Body of pancreas (tissue), 4 donors: Measurements from ENCODE around the gene GRIK1. TPM values are rescaled to one million over a fixed set of nuclear protein-coding genes. Genes with fewer than 3 reads are reported as not detected.

Source experiments
- ATAC-seq: fragments of 150-250 bp; one replicate; pipeline ENCODE4 v1.9.1; 2016
- DNase-seq, 4 donors: peaks; one replicate each; pipeline ENCODE4 v3.0.0-alpha.2; 2019
- H3K27ac ChIP-seq, 4 donors: fragments of 200-600 bp; sonication (generic); 1 replicate in 3 of 4; 2 replicates in 1 of 4; pipeline versions ENCODE4 v1.5.1 to v1.6.1; 2016 to 2019; ENCODE audit warnings: mild to moderate bottlenecking in 1 of 4, mixed read lengths in 1 of 4, moderate library complexity in 1 of 4
- H3K27me3 ChIP-seq, 2 donors: fragments of 200-600 bp; sonication (generic); one replicate each; pipeline ENCODE4 v1.6.0; 2016; ENCODE audit warnings: mild to moderate bottlenecking in 1 of 2
- H3K36me3 ChIP-seq, 2 donors: fragments of 200-600 bp; sonication (generic); replicated peaks in 1 of 2; 2 replicates each; pipeline ENCODE4 v1.5.1; 2016; ENCODE audit warnings: low read depth in 2 of 2; ENCODE audit not compliant: insufficient read depth in 1 of 2
- H3K4me1 ChIP-seq: fragments of 200-600 bp; sonication (generic); one replicate; pipeline ENCODE4 v1.6.0; 2016
- H3K4me3 ChIP-seq, 2 donors: fragments of 200-600 bp; sonication (generic); 1 replicate in 1 of 2; 2 replicates in 1 of 2; pipeline ENCODE4 v1.5.1; 2016 to 2019
- H3K9me3 ChIP-seq, 3 donors: fragments of 200-600 bp; sonication (generic); 1 replicate in 2 of 3; 2 replicates in 1 of 3; pipeline ENCODE4 v1.5.1; 2016
- POLR2A ChIP-seq, 3 donors: fragments of 450-650 bp; IDR thresholded peaks; one replicate each; pipeline ENCODE4 v1.6.1; 2016; ENCODE audit warnings: antibody characterized with exemption in 3 of 3, mild to moderate bottlenecking in 2 of 3
- WGBS, 2 donors: methylation state at CpG; one replicate each; pipeline ENCODE4 v1.1.5; 2017; 5-methylcytosine and 5-hydroxymethylcytosine counted together
- intact Hi-C: fragments of 100-400 bp; cut with DNase I; formaldehyde crosslinking; loops from one replicate; pipeline ENCODE4 v1.15.1; 2023
- total RNA-seq, 2 donors: library from RNA; depleted of rRNA; stranded (reverse); fragments of >200 nt; gene quantifications; one replicate each; pipeline ENCODE4 v1.1.0, GENCODE V29; 2016
- TF ChIP-seq, protein P1 (sequence below), 7 experiments: fragments of 450-650 bp in 4 of 7; fragments of 200-600 bp in 3 of 7; sonication (generic) in 3 of 7; IDR thresholded peaks; one replicate each; pipeline ENCODE4 v1.5.1; 2016 to 2019; ENCODE audit warnings: antibody characterized with exemption in 7 of 7

The GRIK1 gene
- total RNA-seq, 2 donors from 2014 or later = 0.66 TPM; not detected in 1

DNA sequence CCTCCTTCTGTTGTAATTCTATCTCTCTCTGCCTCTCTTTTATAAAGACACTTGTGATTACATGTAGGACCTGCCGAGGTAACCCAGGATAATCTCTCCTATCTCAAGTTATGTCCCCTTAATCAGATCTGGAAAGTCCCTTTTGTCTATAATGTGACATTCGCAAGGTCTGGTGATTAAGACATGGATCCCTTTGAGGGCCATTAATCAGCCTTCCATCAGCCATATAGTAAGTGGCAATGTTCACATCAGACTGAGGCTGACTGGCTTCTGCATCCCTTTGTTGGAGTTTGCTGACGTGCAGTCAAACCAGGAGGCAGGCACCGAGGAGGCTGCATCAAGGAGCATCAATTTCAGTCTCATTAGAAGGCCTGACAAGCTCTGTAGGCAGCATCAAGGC is 431.5 kb downstream of the GRIK1 start:
- Histone ChIP-seq H3K27me3 (no peaks in the 10 kb centered on the region), H3K4me1 (no peaks in the 10 kb centered on the region), H3K9me3 (no peaks in the 10 kb centered on the region), H3K36me3 (no peaks in the 10 kb centered on the region), H3K27ac (no peak overlapping the region), H3K4me3 (no peak overlapping the region)
- intact Hi-C loops = no loop called here
- WGBS, 2 donors = 68 to 78% methylated on average over 4 of the region's 4 CpGs
- TF ChIP-seq POLR2A (IDR thresholded peaks at IDR 0.05) = no peak
- TF ChIP-seq, protein P1, sequence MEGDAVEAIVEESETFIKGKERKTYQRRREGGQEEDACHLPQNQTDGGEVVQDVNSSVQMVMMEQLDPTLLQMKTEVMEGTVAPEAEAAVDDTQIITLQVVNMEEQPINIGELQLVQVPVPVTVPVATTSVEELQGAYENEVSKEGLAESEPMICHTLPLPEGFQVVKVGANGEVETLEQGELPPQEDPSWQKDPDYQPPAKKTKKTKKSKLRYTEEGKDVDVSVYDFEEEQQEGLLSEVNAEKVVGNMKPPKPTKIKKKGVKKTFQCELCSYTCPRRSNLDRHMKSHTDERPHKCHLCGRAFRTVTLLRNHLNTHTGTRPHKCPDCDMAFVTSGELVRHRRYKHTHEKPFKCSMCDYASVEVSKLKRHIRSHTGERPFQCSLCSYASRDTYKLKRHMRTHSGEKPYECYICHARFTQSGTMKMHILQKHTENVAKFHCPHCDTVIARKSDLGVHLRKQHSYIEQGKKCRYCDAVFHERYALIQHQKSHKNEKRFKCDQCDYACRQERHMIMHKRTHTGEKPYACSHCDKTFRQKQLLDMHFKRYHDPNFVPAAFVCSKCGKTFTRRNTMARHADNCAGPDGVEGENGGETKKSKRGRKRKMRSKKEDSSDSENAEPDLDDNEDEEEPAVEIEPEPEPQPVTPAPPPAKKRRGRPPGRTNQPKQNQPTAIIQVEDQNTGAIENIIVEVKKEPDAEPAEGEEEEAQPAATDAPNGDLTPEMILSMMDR (IDR thresholded peaks at IDR 0.05) = no peak
- no peak for ATAC-seq
- DNase-seq = no peak

DNA sequence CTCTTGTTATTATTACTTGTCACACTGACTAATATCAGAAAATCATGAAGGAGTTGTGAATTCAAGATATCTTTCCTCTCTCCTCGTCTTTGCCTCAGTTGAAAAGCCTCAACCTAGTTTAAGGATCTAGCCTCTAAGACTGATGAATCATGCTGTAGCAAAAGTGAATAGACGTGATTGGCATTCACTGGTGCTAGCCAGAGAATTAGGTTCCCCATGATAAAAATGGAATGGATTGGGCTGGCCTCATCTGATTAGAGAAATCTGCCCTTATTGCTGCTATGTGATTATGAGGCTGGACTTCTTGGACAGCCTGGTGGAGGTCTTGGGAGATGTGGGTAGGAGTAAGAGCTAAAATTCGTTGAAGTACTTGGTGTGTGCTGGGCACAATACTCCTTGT is 432.8 kb downstream of the GRIK1 start:
- WGBS, 2 donors = 74 to 75% methylated on average over 3 of the region's 3 CpGs
- ATAC-seq (no peak), DNase-seq (no peak)
- Histone ChIP-seq H3K4me1 (no peaks in the 10 kb centered on the region), H3K4me3 (no peak overlapping the region), H3K27me3 (no peaks in the 10 kb centered on the region), H3K9me3 (no peaks in the 10 kb centered on the region), H3K36me3 (no peaks in the 10 kb centered on the region), H3K27ac (no peak overlapping the region)
- intact Hi-C loops = no loop called here
- TF ChIP-seq POLR2A (IDR thresholded peaks at IDR 0.05) = no peak
- TF ChIP-seq, protein P1 (IDR thresholded peaks at IDR 0.05) = no peak

DNA sequence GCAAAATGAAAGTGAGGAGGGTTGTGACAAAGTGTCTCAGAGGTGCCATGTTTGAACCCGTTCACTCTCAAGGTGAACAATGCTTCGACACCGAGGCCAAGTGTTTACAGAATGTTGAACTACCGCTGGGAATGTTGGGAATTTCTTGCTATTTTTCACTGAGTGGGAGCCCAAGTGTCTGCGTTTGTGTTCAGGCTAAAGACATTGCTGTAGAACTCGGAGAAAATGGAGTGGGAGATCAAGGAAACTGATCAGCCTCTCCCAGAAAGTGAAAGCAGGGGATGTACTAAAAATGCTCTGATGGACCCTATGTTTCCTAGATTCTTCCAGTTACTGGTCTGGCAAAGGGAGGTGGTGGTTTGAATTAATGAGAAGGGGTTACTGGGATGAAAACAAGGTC is 433.6 kb downstream of the GRIK1 start:
- H3K9me3 ChIP-seq = no peaks in the 10 kb centered on the region
- no peaks in the 10 kb centered on the region for H3K27me3 ChIP-seq
- no peaks in the 10 kb centered on the region for H3K4me1 ChIP-seq
- TF ChIP-seq, protein P1 (IDR thresholded peaks at IDR 0.05) = no peak
- TF ChIP-seq POLR2A (IDR thresholded peaks at IDR 0.05) = no peak
- DNase-seq (no peak), ATAC-seq (no peak)
- intact Hi-C loops = no loop called here
- H3K36me3 ChIP-seq = no peaks in the 10 kb centered on the region
- no peak overlapping the region for H3K4me3 ChIP-seq
- H3K27ac ChIP-seq = no peak overlapping the region
- 56 to 57% methylated on average over 6 of the region's 6 CpGs for WGBS, 2 donors

DNA sequence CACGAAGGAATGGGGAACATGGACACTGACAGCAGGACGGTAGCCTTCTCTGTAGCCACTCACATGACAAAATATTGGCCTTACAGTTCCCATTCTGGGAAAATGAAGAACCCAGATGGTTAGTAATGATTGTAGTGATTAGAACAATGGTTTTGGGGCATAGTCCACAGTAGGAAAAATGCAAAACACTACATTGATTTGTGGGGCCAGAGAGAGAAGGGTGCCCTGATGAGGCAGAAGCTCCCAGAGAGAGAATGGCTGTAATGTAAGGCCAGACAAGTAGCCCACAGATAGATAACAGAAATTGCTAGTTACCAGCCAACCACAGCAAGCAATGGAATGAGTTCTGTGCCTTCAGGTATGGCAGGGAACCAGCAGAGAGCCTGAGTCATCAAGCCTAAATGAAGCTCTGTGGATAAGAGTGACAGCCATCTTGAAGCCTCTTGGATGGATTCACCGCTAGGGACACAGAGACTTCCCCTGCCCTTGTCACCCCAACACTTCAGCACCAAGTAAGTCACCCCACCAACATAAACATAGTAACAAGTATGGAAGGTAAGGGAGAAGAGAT is 435.0 kb downstream of the GRIK1 start:
- DNase-seq (no peak), ATAC-seq (no peak)
- intact Hi-C loops = no loop called here
- Histone ChIP-seq H3K4me3 (no peak overlapping the region), H3K27me3 (no peaks in the 10 kb centered on the region), H3K27ac (no peak overlapping the region), H3K36me3 (no peaks in the 10 kb centered on the region), H3K9me3 (no peaks in the 10 kb centered on the region), H3K4me1 (no peaks in the 10 kb centered on the region)
- TF ChIP-seq, protein P1 (IDR thresholded peaks at IDR 0.05) = no peak
- TF ChIP-seq POLR2A (IDR thresholded peaks at IDR 0.05) = no peak
- WGBS, 2 donors = 54 to 56% methylated on average over 3 of the region's 3 CpGs

DNA sequence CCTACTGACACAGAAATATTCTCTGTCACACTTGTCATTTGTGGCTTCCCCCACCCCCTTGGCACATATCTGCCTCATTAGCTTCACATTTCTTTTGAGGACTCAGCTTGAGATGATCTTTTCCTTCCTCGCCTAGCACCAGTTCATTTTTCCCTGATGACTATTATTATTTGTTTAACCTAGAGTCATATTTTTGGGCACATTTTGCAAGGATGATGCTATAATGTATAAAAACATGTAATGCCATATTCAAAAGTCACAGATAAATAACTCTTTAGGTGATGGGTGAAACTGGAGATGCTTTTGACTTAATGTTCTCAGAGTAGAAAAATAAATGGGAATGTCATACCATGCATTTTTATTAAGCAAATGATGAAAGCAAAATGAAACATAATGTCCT is 438.3 kb downstream of the GRIK1 start:
- H3K36me3 ChIP-seq = no peaks in the 10 kb centered on the region
- no peak overlapping the region for H3K4me3 ChIP-seq
- TF ChIP-seq POLR2A (IDR thresholded peaks at IDR 0.05) = no peak
- TF ChIP-seq, protein P1 (IDR thresholded peaks at IDR 0.05) = no peak
- H3K4me1 ChIP-seq = no peaks in the 10 kb centered on the region
- intact Hi-C loops = no loop called here
- no peak overlapping the region for H3K27ac ChIP-seq
- 94 to 96% methylated on average over 1 of the region's 1 CpG for WGBS, 2 donors
- DNase-seq = no peak
- ATAC-seq = no peak
- no peaks in the 10 kb centered on the region for H3K27me3 ChIP-seq
- no peaks in the 10 kb centered on the region for H3K9me3 ChIP-seq
